ENCODE measurements around the gene EGFL8. TPM values are rescaled to one million over a fixed set of nuclear protein-coding genes. Genes with fewer than 3 reads are reported as not detected.

EGFL8 gene
- total RNA-seq, 1 donor from 2014 or later: 0.64 TPM

GRCh38 chr6:32146687-32147086 lies 17.7 kb upstream of the EGFL8 start:
- DNase-seq (ENCODE audit: low read depth in 2 of 2): no peak

GRCh38 chr6:32147401-32148132 lies 16.8 kb upstream of the EGFL8 start:
- no peak for DNase-seq (ENCODE audit: low read depth in 2 of 2)

GRCh38 chr6:32148289-32149091 lies 15.9 kb upstream of the EGFL8 start:
- peak in 1 of 2 donors; percentile 71 for DNase-seq (ENCODE audit: low read depth in 2 of 2)

GRCh38 chr6:32149092-32149755 lies 15.2 kb upstream of the EGFL8 start:
- no peak for DNase-seq (ENCODE audit: low read depth in 2 of 2)

GRCh38 chr6:32149932-32150870 lies 14.2 kb upstream of the EGFL8 start:
- no peak for DNase-seq (ENCODE audit: low read depth in 2 of 2)

GRCh38 chr6:32151181-32151862 lies 13.1 kb upstream of the EGFL8 start:
- no peak for DNase-seq (ENCODE audit: low read depth in 2 of 2)

GRCh38 chr6:32151863-32152768 lies 12.3 kb upstream of the EGFL8 start, which contains the start of gene PRRT1:
Gene PRRT1 (minus strand): TSS chr6:32151939. CDS start chr6:32151827, 112 bp downstream.
- DNase-seq (ENCODE audit: low read depth in 2 of 2): no peak

GRCh38 chr6:32152769-32153563 lies 11.4 kb upstream of the EGFL8 start:
- DNase-seq (ENCODE audit: low read depth in 2 of 2): peak in 1 of 2 donors; percentile 48

GRCh38 chr6:32153564-32154513 lies 10.6 kb upstream of the EGFL8 start, which contains the start of gene PPT2:
Gene PPT2 (plus strand): TSS chr6:32154141. CDS start chr6:32154595, 454 bp downstream.
- peak; percentile 96 to 97 for DNase-seq (ENCODE audit: low read depth in 2 of 2)

- peak; percentile 68 to 80 for DNase-seq (ENCODE audit: low read depth in 2 of 2)
These were observed 9.8 kb upstream of the EGFL8 start for GRCh38 chr6:32154514-32155161.

GRCh38 chr6:32156891-32157290 lies 7.5 kb upstream of the EGFL8 start:
- DNase-seq (ENCODE audit: low read depth in 2 of 2): no peak

- DNase-seq (ENCODE audit: low read depth in 2 of 2): no peak
These were observed 6.3 kb upstream of the EGFL8 start for GRCh38 chr6:32158052-32158451.

- DNase-seq (ENCODE audit: low read depth in 2 of 2): no peak
These were observed 686 bp upstream of the EGFL8 start for GRCh38 chr6:32163559-32164258.

- DNase-seq (ENCODE audit: low read depth in 2 of 2): no peak
These were observed 2.1 kb downstream of the EGFL8 start for GRCh38 chr6:32166411-32167061.

GRCh38 chr6:32167154-32167760 lies 2.9 kb downstream of the EGFL8 start:
- no peak for DNase-seq (ENCODE audit: low read depth in 2 of 2)
